ENCODE measurements around the gene BAZ1A. TPM values are rescaled to one million over a fixed set of nuclear protein-coding genes. Genes with fewer than 3 reads are reported as not detected.

BAZ1A gene
- total RNA-seq, 1 donor from 2014 or later: 42.5 TPM

DNA sequence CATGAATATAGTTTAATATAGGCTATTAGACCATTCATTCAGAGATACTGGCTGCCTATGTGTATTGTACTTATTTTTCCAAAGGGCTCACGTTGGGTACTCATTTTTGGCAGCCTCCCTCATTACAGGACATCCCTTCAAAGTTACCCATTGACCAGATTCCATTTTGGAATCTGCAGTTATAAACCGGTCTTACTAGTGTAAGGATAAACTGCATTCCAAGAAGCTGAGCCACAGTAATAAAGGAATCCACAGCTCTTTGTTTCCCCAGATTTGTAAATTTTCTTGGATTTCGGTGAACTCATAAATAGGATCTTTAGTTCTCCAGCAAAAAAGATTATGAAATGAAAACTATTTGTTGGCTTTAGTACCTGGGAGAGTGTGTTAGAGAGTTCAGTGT, 141.9 kb downstream of the BAZ1A start:
- Mint-ChIP-seq H3K4me1 (peaks cover 10% of the 10 kb centered on the region), H3K4me3 (no peak overlapping the region), H3K9me3 (no peaks in the 10 kb centered on the region), H3K27me3 (ENCODE audit: low read depth) (no peaks in the 10 kb centered on the region), H3K27ac (peak overlapping the region; percentile 90), H3K36me3 (no peaks in the 10 kb centered on the region)
- DNase-seq (ENCODE audit: low spot score in 2 of 2, unreplicated experiment in 2 of 2): no peak
- TF ChIP-seq, protein P1, sequence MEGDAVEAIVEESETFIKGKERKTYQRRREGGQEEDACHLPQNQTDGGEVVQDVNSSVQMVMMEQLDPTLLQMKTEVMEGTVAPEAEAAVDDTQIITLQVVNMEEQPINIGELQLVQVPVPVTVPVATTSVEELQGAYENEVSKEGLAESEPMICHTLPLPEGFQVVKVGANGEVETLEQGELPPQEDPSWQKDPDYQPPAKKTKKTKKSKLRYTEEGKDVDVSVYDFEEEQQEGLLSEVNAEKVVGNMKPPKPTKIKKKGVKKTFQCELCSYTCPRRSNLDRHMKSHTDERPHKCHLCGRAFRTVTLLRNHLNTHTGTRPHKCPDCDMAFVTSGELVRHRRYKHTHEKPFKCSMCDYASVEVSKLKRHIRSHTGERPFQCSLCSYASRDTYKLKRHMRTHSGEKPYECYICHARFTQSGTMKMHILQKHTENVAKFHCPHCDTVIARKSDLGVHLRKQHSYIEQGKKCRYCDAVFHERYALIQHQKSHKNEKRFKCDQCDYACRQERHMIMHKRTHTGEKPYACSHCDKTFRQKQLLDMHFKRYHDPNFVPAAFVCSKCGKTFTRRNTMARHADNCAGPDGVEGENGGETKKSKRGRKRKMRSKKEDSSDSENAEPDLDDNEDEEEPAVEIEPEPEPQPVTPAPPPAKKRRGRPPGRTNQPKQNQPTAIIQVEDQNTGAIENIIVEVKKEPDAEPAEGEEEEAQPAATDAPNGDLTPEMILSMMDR (IDR thresholded peaks at IDR 0.05; ENCODE audit: unreplicated experiment): no peak

DNA sequence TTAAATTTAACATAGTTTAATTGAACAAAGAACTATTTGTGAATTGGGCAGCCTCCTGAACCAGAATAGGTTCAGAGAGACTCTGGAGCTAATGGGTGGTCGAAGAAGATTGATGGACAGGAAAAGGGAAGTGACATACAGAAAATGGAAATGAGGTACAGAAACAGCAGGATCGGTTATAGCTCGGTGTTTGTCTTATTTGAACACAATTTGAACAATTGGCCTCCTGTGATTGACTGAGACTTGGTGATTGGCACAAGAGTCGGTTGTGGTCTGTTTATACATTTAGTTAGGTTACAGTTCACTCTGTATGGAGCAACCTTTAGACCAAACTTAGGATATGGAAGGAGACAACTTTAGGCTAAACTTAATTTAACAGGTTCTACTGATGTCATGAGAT, 142.4 kb downstream of the BAZ1A start:
- TF ChIP-seq, protein P1 (IDR thresholded peaks at IDR 0.05; ENCODE audit: unreplicated experiment): no peak
- DNase-seq (ENCODE audit: low spot score in 2 of 2, unreplicated experiment in 2 of 2): no peak
- Mint-ChIP-seq H3K4me1 (peaks cover 10% of the 10 kb centered on the region), H3K27ac (no peak overlapping the region), H3K9me3 (no peaks in the 10 kb centered on the region), H3K36me3 (no peaks in the 10 kb centered on the region), H3K27me3 (ENCODE audit: low read depth) (no peaks in the 10 kb centered on the region), H3K4me3 (no peak overlapping the region)

DNA sequence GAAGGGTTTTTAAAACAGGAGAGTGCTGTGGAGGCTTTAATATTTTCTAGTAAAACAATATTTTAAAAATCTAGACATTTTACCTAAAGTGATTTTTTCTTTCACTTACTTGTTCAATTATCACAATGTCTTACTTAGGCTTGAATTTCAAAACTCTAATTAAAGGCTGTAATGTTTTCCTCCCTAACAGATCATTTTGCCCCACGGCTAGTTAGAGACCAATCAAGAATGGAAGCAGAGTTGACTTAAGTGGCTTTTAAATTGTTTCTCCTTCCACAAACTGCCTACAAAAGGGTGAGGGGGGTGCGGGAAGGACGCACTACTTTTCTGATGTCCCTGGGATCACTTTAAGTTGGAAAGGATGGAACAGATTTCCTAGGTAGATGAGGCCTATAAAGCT, 151.3 kb downstream of the BAZ1A start:
- H3K27me3 Mint-ChIP-seq (ENCODE audit: low read depth): no peaks in the 10 kb centered on the region
- DNase-seq (ENCODE audit: low spot score in 2 of 2, unreplicated experiment in 2 of 2): no peak
- TF ChIP-seq, protein P1 (IDR thresholded peaks at IDR 0.05; ENCODE audit: unreplicated experiment): no peak

DNA sequence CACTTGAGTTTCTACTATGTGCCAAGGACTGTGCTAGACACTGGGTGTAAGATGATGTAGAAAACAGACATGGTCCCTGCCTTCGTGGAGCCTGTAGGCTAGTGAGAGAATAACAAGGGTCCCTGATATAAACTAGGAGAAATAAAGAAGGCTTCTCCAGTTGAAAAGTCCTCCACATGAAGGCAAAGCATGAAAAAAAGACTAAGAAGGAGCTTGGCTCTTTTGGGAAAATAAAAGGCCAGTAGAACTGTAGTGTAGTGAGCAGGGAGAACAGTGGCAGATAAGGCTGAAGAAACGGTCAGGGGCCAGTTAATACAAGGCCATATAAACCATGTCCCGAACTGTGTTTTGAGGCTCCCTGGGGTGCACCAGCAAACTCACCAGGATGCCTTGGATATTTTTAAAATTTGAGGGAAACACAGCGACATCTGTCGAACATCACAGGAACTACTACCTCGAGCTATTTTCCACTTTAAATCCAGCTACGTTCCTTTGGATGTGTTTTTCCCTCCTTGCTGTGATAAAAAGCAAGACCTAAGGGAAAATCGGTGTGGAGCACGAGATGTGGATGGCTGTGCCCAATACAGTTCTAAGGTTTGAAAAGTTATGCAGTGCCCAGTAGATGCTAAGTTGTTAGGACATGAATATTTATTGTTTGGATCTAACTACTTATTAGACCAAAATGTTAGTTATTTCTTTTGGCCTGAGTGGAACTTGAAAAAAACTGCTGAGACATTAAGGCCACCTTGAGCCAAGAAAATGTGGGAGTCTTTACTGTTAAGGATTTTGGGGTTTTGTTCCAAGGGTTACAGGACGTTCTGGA, 152.2 kb downstream of the BAZ1A start:
- Mint-ChIP-seq H3K9me3 (peaks cover 5% of the 10 kb centered on the region), H3K27ac (no peak overlapping the region), H3K36me3 (no peaks in the 10 kb centered on the region), H3K4me3 (no peak overlapping the region), H3K4me1 (peaks cover 7% of the 10 kb centered on the region), H3K27me3 (ENCODE audit: low read depth) (no peaks in the 10 kb centered on the region)
- peak in 1 of 2 experiments; percentile 53 for DNase-seq (ENCODE audit: low spot score in 2 of 2, unreplicated experiment in 2 of 2)
- TF ChIP-seq, protein P1 (IDR thresholded peaks at IDR 0.05; ENCODE audit: unreplicated experiment): peak; percentile 84

More for the DNA sequence above, 151.3 kb downstream of the BAZ1A start:
- Mint-ChIP-seq H3K27ac (no peak overlapping the region), H3K4me1 (peaks cover 7% of the 10 kb centered on the region), H3K36me3 (no peaks in the 10 kb centered on the region), H3K4me3 (no peak overlapping the region), H3K9me3 (peaks cover 5% of the 10 kb centered on the region)

DNA sequence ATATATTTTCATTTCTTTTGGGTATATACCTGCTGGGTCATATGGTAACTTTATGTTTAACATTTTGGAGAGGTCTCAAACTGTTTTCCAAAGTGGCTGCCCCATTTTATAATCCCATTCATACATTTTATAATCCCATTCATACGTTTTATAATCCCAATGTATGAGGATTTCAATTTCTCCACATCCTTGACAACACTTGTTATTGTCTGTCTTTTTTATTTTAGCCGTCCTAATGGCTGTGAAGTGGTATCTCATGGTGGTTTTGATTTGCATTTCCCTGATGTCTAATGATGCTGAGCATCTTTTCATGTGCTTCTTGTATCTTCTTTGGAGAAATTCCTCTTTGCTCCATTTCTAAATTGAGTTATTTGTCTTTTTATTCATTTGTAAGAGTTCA, 154.0 kb downstream of the BAZ1A start:
- Mint-ChIP-seq H3K27ac (no peak overlapping the region), H3K9me3 (no peaks in the 10 kb centered on the region), H3K27me3 (ENCODE audit: low read depth) (no peaks in the 10 kb centered on the region), H3K36me3 (no peaks in the 10 kb centered on the region), H3K4me3 (no peak overlapping the region), H3K4me1 (peaks cover 7% of the 10 kb centered on the region)
- TF ChIP-seq, protein P1 (IDR thresholded peaks at IDR 0.05; ENCODE audit: unreplicated experiment): no peak
- no peak for DNase-seq (ENCODE audit: low spot score in 2 of 2, unreplicated experiment in 2 of 2)
